Hepatic stellate cell (primary cell): ENCODE results near the gene DENND1A.
A peak's percentile ranks its signal among the peaks of the same experiment; 100 is the strongest.

Source experiments
- DNase-seq: peaks from one replicate; pipeline ENCODE4 v3.0.0; 2011; ENCODE audit warnings: low spot score

DENND1A gene

GRCh38 chr9:123863164-123863855, 66.6 kb downstream of the DENND1A start:
- no peak for DNase-seq

- DNase-seq: no peak
These were observed 68.2 kb downstream of the DENND1A start for GRCh38 chr9:123861756-123862120.

GRCh38 chr9:123861086-123861755, 68.7 kb downstream of the DENND1A start:
- DNase-seq: no peak

DNA sequence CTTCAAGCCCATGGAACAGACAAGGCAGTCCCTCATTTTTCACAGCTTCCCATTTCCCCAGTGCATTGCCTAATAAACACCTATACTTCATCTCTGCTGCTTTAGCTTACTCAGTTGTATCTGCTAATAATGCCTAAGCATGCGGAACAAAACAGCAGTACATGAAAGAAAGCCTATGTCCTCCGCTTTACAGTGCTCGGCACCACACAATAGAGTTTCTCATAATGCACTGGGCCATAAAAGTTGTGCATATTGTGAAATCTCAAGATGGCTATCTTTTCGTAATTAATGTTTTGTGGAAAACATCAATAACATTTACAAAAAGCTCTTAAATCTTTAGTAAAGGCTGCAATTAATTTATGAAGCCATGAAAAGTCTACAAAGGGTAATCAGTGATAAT, 69.3 kb downstream of the DENND1A start:
- DNase-seq: no peak

- DNase-seq: no peak
These were observed 77.5 kb downstream of the DENND1A start for GRCh38 chr9:123852403-123852802.

GRCh38 chr9:123851851-123852250, 78.1 kb downstream of the DENND1A start:
- DNase-seq: no peak

DNA sequence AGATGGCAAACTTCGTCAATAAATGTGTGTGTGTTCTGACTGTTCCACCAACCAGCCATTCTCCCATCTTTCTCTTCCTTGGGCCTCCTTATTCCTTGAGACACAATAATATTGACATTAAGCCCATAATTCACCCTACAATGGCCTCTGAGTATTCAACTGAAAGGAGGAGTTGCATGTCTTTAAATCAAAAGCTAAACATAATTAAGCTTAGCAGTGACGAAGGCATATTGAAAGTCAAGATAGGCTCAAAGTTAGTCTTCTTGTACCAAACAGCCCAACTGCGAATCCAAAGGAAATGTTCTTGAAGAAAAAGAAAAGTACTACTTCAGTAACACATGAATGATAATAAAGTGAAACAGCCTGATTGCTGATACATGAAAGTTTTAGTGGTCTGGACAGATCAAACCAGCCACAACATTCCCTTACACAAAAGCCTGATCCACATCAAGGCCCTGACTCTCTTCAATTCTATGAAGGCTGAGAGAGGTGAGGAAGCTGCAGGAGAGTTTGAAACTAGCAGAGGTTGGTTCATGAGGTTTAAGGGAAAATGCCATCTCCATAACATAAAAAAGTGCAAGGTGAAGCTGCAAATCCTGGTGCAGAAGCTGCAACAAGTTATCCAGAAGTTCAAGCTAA, 81.4 kb downstream of the DENND1A start:
- DNase-seq: no peak

GRCh38 chr9:123846966-123847365, 83.0 kb downstream of the DENND1A start:
- no peak for DNase-seq

GRCh38 chr9:123843703-123844102, 86.2 kb downstream of the DENND1A start:
- DNase-seq: no peak

DNA sequence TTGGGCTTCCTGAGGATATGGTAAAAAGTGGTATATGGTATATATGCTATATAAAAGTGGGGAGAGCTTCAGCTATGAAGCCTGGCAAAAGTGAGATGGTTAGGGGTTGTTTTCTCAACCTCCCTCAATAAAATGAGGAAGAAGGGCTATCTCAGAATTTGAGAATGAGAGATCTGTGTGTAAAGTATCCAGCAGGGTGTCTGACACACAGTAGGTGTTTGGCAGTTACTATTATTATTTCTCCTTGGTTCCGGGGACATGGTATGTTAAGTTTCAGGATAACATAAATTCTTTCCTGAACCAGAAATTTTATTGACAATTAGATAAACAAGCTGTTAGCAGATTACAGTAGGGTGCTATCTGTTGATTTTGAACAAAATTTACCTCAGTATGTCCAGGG, 94.1 kb downstream of the DENND1A start:
- no peak for DNase-seq

- DNase-seq: peak; percentile 8
These were observed 94.9 kb downstream of the DENND1A start for GRCh38 chr9:123834889-123835562.

DNA sequence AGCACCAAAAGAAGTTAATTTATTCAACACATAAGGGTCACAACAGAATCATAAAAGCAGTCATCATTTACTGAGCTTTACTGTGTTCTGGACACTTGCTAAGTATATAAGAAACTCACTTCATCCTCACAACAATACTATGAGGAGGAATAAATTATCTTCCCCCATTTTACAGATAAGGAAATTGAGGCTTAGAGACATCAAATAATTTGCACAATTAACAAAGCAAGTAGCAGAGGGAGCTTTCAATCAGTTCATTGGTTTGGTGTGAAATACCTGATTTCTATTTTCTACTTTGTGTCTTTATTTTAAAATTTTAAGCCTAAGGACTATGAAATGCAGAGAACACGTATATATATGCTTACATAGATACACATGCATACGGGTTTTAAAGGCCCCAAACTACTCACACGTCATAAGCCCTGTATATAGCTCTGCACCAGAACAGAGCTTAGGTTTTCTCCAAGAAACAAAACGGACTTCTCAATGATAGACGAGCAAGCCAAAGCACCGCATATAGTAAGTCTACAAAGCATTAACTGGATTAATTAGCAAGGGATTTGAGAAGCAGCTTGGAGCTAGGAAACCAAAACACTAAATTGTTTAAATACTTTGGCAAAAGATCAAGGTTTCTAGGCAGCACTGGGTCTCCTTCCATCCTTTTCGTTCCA, 95.6 kb downstream of the DENND1A start:
- DNase-seq: no peak

DNA sequence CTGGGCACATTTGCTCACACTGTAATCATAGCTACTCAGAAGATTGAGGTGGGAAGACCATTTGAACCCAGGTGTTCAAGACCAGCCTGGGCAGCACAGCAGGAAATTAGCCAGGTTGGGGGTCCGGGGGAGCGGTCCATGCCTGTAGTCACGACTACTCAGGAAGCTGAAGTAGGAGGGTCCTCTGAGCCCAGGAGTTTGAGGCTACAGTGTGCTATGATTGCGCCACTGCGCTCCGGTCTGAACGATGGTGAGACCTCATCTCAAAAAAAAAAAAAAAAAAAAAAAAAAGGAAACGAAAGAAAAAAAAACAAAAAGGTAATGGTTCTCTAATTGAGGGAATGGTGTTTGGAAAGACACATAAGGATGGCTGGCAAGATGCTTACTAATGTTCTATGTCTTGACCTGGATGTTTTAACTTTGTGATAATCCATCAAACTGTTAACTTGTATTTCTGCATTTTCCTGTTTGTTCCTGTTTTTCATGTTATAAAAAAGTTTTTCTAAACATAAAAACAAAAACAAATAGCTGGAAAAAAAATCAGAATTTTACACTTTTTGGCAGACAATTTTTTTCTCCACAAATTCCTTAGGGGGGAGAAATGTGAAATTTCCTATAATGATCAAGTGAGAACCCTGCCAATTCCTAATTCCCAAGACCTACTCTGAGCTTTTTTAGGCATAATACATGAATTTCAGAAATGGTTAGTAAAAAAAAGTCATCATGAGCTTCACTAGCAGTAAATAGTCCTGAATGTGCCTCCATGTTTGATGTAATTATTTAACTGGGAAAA, 96.9 kb downstream of the DENND1A start:
- DNase-seq: no peak

- DNase-seq: no peak
These were observed 97.8 kb downstream of the DENND1A start for GRCh38 chr9:123832176-123832575.

GRCh38 chr9:123828449-123828848, 101.5 kb downstream of the DENND1A start:
- DNase-seq: no peak

- no peak for DNase-seq
These were observed 104.4 kb downstream of the DENND1A start for GRCh38 chr9:123825342-123826060.

GRCh38 chr9:123823194-123823947, 106.6 kb downstream of the DENND1A start:
- DNase-seq: no peak

DNA sequence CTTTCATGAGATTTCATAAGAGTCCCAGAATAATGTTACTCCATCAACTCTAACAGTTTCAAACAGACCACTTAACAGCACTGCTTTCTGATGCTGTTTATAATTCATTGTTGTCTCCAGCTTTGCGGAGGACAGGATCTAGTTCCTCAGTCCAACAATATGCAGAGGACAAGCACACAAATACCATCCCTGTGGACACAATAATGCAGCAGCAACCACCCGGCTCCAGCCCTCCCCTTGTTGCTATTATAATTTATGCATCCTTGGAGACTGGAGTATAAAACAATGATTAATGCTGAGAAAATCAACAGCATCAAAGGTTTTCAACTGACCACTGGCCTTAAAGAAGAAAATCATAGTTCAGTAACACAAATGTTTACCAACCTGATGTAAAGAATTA, 108.3 kb downstream of the DENND1A start:
- DNase-seq: no peak

GRCh38 chr9:123820139-123820538, 109.8 kb downstream of the DENND1A start:
- DNase-seq: no peak
